BLaER1 treated with 17β-estradiol and CSF1 and Interleukin-3, amounts not matched to agents 10 nM and 100 nM (cell line): ENCODE data around the gene KLHL42.
"Not testable (repeated sequence)": the region's sequence is repeated elsewhere in the genome, so short reads cannot be mapped to it uniquely, and the experiment has no call there.

Experiments used
- H3K27ac ChIP-seq, 11 experiments: shearing (Covaris generic); formaldehyde crosslinking; 2 replicates each; pipeline ENCODE4 v1.8.1; 2022
- H3K27me3 ChIP-seq, 11 experiments: shearing (Covaris generic); formaldehyde crosslinking; 2 replicates each; pipeline ENCODE4 v1.8.1; 2022
- H3K36me3 ChIP-seq, 11 experiments: shearing (Covaris generic); formaldehyde crosslinking; 2 replicates each; pipeline ENCODE4 v1.8.1; 2022
- H3K4me1 ChIP-seq, 10 experiments: shearing (Covaris generic); formaldehyde crosslinking; 2 replicates each; pipeline ENCODE4 v1.8.1; 2022
- H3K4me2 ChIP-seq, 11 experiments: shearing (Covaris generic); formaldehyde crosslinking; 2 replicates each; pipeline ENCODE4 v1.8.1; 2022
- H3K4me3 ChIP-seq, 10 experiments: shearing (Covaris generic); formaldehyde crosslinking; 2 replicates each; pipeline ENCODE4 v1.8.1; 2022
- H3K9ac ChIP-seq, 11 experiments: shearing (Covaris generic); formaldehyde crosslinking; 2 replicates each; pipeline ENCODE4 v1.8.1; 2022
- H3K9me3 ChIP-seq, 11 experiments: shearing (Covaris generic); formaldehyde crosslinking; replicated peaks in 1 of 11; 2 replicates each; pipeline ENCODE4 v1.8.1; 2022
- H4K20me1 ChIP-seq, 11 experiments: shearing (Covaris generic); formaldehyde crosslinking; 2 replicates each; pipeline ENCODE4 v1.8.1; 2022
- Cebpa-rat ChIP-seq, 11 experiments: shearing (Covaris generic); IDR thresholded peaks; 2 replicates each; pipeline ENCODE4 v1.8.1; 2022

KLHL42 gene

DNA sequence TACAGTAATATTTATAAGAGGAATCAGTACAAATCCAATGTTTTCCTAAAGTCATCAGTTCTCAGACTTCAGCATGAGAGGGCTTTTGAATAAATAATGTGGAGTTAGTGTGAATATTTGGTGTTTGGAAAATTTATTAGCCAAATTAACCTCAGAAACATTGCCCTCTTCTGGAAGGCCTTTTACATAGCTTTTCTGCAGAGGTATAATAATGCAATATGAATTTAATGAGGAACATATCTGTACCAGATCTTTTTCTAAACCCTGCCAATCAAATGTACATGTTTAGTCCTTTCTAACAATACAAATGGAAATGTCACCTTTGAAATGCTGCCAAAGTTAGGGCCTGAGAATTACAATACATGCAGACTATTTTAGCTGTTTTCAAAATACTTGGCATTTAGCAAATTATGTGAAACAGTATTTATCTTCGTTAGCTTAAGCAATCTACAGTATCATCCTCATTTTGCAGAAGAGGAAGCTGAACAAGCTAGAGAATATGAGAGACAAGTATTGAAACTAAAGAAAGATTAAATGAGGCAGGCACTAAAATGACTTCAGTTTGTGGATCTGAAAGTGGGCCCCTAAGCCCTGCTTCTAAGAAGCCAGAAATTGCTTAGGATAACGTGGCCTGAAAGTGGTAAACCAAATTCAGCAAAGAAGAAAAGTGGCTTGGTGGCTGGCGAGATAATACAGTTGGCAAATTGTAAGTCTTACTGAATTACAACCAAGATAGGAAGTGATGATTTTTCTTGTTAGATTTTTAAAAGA lies 60.4 kb downstream of the KLHL42 start:
- H3K9ac ChIP-seq, result no peak overlapping the region
- no peaks in the 10 kb centered on the region for H4K20me1 ChIP-seq
- no peaks in the 10 kb centered on the region for H3K27me3 ChIP-seq
- no peak overlapping the region for H3K4me3 ChIP-seq
- no peaks in the 10 kb centered on the region for H3K36me3 ChIP-seq
- no peaks in the 10 kb centered on the region for H3K4me1 ChIP-seq
- no peak overlapping the region for H3K27ac ChIP-seq
- H3K4me2 ChIP-seq, result 0 out of 22 replicates have a peak overlapping the region, but pooled peaks of 1 of the 11 experiments have one; percentile 6
- peaks cover 0 to under 1% (median 0%) of the 10 kb centered on the region in 11 experiments; a peak in 6 of 22 replicates for H3K9me3 ChIP-seq
- TF ChIP-seq Cebpa-rat (IDR thresholded peaks at IDR 0.05), result no peak

- no peak overlapping the region for H3K27ac ChIP-seq
- no peak overlapping the region for H3K4me2 ChIP-seq
- peaks cover 0 to 6% (median 0%) of the 10 kb centered on the region in 11 experiments; a peak in 1 of 22 replicates for H3K9me3 ChIP-seq
- no peaks in the 10 kb centered on the region for H3K36me3 ChIP-seq
- no peaks in the 10 kb centered on the region for H4K20me1 ChIP-seq
- no peaks in the 10 kb centered on the region for H3K4me1 ChIP-seq
- no peak overlapping the region for H3K4me3 ChIP-seq
- H3K27me3 ChIP-seq, result no peaks in the 10 kb centered on the region
- TF ChIP-seq Cebpa-rat (IDR thresholded peaks at IDR 0.05), result no peak
- H3K9ac ChIP-seq, result no peak overlapping the region
These were observed 61.4 kb downstream of the KLHL42 start for GRCh38 chr12:27841392-27841882.

GRCh38 chr12:27843714-27844245 lies 63.7 kb downstream of the KLHL42 start:
- no peaks in the 10 kb centered on the region for H3K36me3 ChIP-seq
- H3K27ac ChIP-seq, result no peak overlapping the region
- no peaks in the 10 kb centered on the region for H3K27me3 ChIP-seq
- no peaks in the 10 kb centered on the region for H4K20me1 ChIP-seq
- no peak overlapping the region for H3K9ac ChIP-seq
- TF ChIP-seq Cebpa-rat (IDR thresholded peaks at IDR 0.05), result no peak
- no peak overlapping the region for H3K4me2 ChIP-seq
- H3K4me3 ChIP-seq, result no peak overlapping the region
- H3K9me3 ChIP-seq, result peaks cover 0 to 16% (median 4%) of the 10 kb centered on the region in 11 experiments; a peak in 8 of 22 replicates
- H3K4me1 ChIP-seq, result no peaks in the 10 kb centered on the region

- Histone ChIP-seq H3K4me3 (no peak overlapping the region), H3K4me1 (no peaks in the 10 kb centered on the region), H3K36me3 (no peaks in the 10 kb centered on the region), H3K9ac (no peak overlapping the region), H3K4me2 (no peak overlapping the region), H3K9me3 (peaks cover 0 to 23% (median 5%) of the 10 kb centered on the region in 11 experiments; a peak in 11 of 22 replicates), H3K27me3 (no peaks in the 10 kb centered on the region), H4K20me1 (no peaks in the 10 kb centered on the region), H3K27ac (no peak overlapping the region)
- TF ChIP-seq Cebpa-rat (IDR thresholded peaks at IDR 0.05), result no peak
These were observed 64.5 kb downstream of the KLHL42 start for GRCh38 chr12:27844366-27845090.

GRCh38 chr12:27845187-27845586 lies 65.2 kb downstream of the KLHL42 start:
- no peak overlapping the region for H3K4me2 ChIP-seq
- H3K27me3 ChIP-seq, result no peaks in the 10 kb centered on the region
- no peak overlapping the region for H3K27ac ChIP-seq
- H3K36me3 ChIP-seq, result no peaks in the 10 kb centered on the region
- peaks cover 1 to 30% (median 11%) of the 10 kb centered on the region in 11 experiments; a peak in 13 of 22 replicates for H3K9me3 ChIP-seq
- H3K4me3 ChIP-seq, result no peak overlapping the region
- H3K9ac ChIP-seq, result no peak overlapping the region
- no peak for TF ChIP-seq Cebpa-rat (IDR thresholded peaks at IDR 0.05)
- no peaks in the 10 kb centered on the region for H3K4me1 ChIP-seq
- H4K20me1 ChIP-seq, result no peaks in the 10 kb centered on the region

DNA sequence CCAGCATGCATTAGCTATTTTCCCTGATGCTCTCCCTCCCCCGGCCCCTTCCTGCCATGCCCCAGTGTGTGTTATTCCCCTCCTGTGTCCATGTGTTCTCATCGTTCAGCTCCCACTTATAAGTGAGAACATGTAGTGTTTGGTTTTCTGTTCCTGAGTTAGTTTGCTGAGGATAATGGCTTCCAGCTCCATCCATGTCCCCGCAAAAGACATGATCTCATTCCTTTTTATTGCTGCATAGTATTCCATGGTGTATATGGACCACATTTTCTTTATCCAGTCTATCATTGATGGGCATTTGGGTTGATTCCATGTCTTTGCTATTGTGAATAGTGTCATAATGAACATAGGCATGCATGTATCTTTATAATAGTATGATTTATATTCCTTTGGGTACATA lies 65.7 kb downstream of the KLHL42 start:
- H3K27ac ChIP-seq, H4K20me1 ChIP-seq, H3K36me3 ChIP-seq, H3K4me1 ChIP-seq, H3K27me3 ChIP-seq, H3K4me3 ChIP-seq, H3K9ac ChIP-seq, H3K4me2 ChIP-seq: not testable (repeated sequence)
- H3K9me3 ChIP-seq, result peaks cover 4 to 32% (median 11%) of the 10 kb centered on the region in 11 experiments; a peak in 13 of 22 replicates

- not testable (repeated sequence) for H3K4me3 ChIP-seq, H4K20me1 ChIP-seq, H3K4me2 ChIP-seq, H3K9ac ChIP-seq, H3K27me3 ChIP-seq, H3K4me1 ChIP-seq, H3K36me3 ChIP-seq, H3K27ac ChIP-seq
- peaks cover 4 to 32% (median 11%) of the 10 kb centered on the region in 11 experiments; a peak in 13 of 22 replicates for H3K9me3 ChIP-seq
These were observed 67.3 kb downstream of the KLHL42 start for GRCh38 chr12:27847293-27847692.

- Histone ChIP-seq H3K27me3 (no peaks in the 10 kb centered on the region), H3K4me1 (no peaks in the 10 kb centered on the region), H3K4me2 (no peak overlapping the region), H3K9me3 (peaks cover 4 to 32% (median 14%) of the 10 kb centered on the region in 11 experiments; a peak in 13 of 22 replicates), H3K9ac (no peak overlapping the region), H3K27ac (no peak overlapping the region), H4K20me1 (no peaks in the 10 kb centered on the region), H3K36me3 (no peaks in the 10 kb centered on the region), H3K4me3 (no peak overlapping the region)
- no peak for TF ChIP-seq Cebpa-rat (IDR thresholded peaks at IDR 0.05)
These were observed 71.3 kb downstream of the KLHL42 start for GRCh38 chr12:27851311-27851710.

GRCh38 chr12:27852117-27852516 lies 72.1 kb downstream of the KLHL42 start:
- Histone ChIP-seq H4K20me1 (no peaks in the 10 kb centered on the region), H3K9me3 (peaks cover under 1 to 27% (median 14%) of the 10 kb centered on the region in 11 experiments; a peak in 13 of 22 replicates), H3K9ac (no peak overlapping the region), H3K27ac (no peak overlapping the region), H3K4me2 (no peak overlapping the region), H3K4me1 (no peaks in the 10 kb centered on the region), H3K27me3 (no peaks in the 10 kb centered on the region), H3K4me3 (no peak overlapping the region), H3K36me3 (no peaks in the 10 kb centered on the region)
- TF ChIP-seq Cebpa-rat (IDR thresholded peaks at IDR 0.05), result no peak
